Muscle layer of colon (tissue), 2 donors: ENCODE measurements around the gene BAX.

Source experiments
- H3K27ac ChIP-seq: one replicate; pipeline ENCODE4 v1.7.0; 2013; ENCODE audit warnings: low read depth, mild to moderate bottlenecking, low read length, moderate library complexity
- H3K27me3 ChIP-seq, 2 donors: one replicate each; pipeline ENCODE4 v1.7.0; 2013; ENCODE audit warnings: low read length in 2 of 2, mild to moderate bottlenecking in 2 of 2; ENCODE audit not compliant: insufficient read depth in 2 of 2, control insufficient read depth in 1 of 2
- H3K36me3 ChIP-seq: one replicate; pipeline ENCODE4 v1.7.0; 2013; ENCODE audit warnings: mild to moderate bottlenecking, low read length; ENCODE audit not compliant: insufficient read depth
- H3K4me1 ChIP-seq: one replicate; pipeline ENCODE4 v1.7.0; 2013; ENCODE audit warnings: mild to moderate bottlenecking, low read length; ENCODE audit not compliant: insufficient read depth
- H3K4me3 ChIP-seq, 2 donors: one replicate each; pipeline ENCODE4 v1.7.0; 2013; ENCODE audit warnings: low read length in 2 of 2, low read depth in 1 of 2, mild to moderate bottlenecking in 1 of 2, moderate library complexity in 1 of 2
- H3K9ac ChIP-seq: one replicate; pipeline ENCODE4 v1.7.0; 2013; ENCODE audit warnings: low read length
- H3K9me3 ChIP-seq: one replicate; pipeline ENCODE4 v1.7.0; 2013; ENCODE audit warnings: mild to moderate bottlenecking, low read length
- donor health status: abdominal sarcoma.
- donor health status: Adenocarcinoma of cecum.

The BAX gene

GRCh38 chr19:48934837-48935236 lies 19.8 kb upstream of the BAX start:
- H3K27ac ChIP-seq = no peak overlapping the region
- H3K36me3 ChIP-seq = no peaks in the 10 kb centered on the region
- no peak overlapping the region for H3K9ac ChIP-seq
- H3K9me3 ChIP-seq = no peaks in the 10 kb centered on the region
- peaks cover 0 to 9% of the 10 kb centered on the region in 2 donors for H3K27me3 ChIP-seq
- H3K4me1 ChIP-seq = peaks cover 10% of the 10 kb centered on the region
- no peak overlapping the region for H3K4me3 ChIP-seq

GRCh38 chr19:48935864-48936263 lies 18.8 kb upstream of the BAX start:
- no peaks in the 10 kb centered on the region for H3K9me3 ChIP-seq
- H3K4me1 ChIP-seq = peaks cover 10% of the 10 kb centered on the region
- no peak overlapping the region for H3K9ac ChIP-seq
- H3K27ac ChIP-seq = no peak overlapping the region
- H3K27me3 ChIP-seq = peaks cover 0 to 9% of the 10 kb centered on the region in 2 donors
- H3K36me3 ChIP-seq = no peaks in the 10 kb centered on the region
- no peak overlapping the region for H3K4me3 ChIP-seq

- H3K4me1 ChIP-seq = peaks cover 6% of the 10 kb centered on the region
- H3K27ac ChIP-seq = no peak overlapping the region
- H3K27me3 ChIP-seq = no peaks in the 10 kb centered on the region
- no peaks in the 10 kb centered on the region for H3K9me3 ChIP-seq
- no peak overlapping the region for H3K4me3 ChIP-seq
- no peaks in the 10 kb centered on the region for H3K36me3 ChIP-seq
- no peak overlapping the region for H3K9ac ChIP-seq
Observed at GRCh38 chr19:48938256-48938655, 16.4 kb upstream of the BAX start.

- Histone ChIP-seq H3K9ac (no peak overlapping the region), H3K9me3 (no peaks in the 10 kb centered on the region), H3K36me3 (no peaks in the 10 kb centered on the region), H3K4me1 (no peaks in the 10 kb centered on the region), H3K27me3 (no peaks in the 10 kb centered on the region), H3K27ac (no peak overlapping the region), H3K4me3 (no peak overlapping the region)
Observed at GRCh38 chr19:48940902-48941301, 13.8 kb upstream of the BAX start.

- H3K36me3 ChIP-seq = no peaks in the 10 kb centered on the region
- no peaks in the 10 kb centered on the region for H3K9me3 ChIP-seq
- H3K9ac ChIP-seq = no peak overlapping the region
- H3K27ac ChIP-seq = no peak overlapping the region
- no peaks in the 10 kb centered on the region for H3K4me1 ChIP-seq
- H3K4me3 ChIP-seq = no peak overlapping the region
- H3K27me3 ChIP-seq = no peaks in the 10 kb centered on the region
Observed at GRCh38 chr19:48943081-48943480, 11.6 kb upstream of the BAX start.

GRCh38 chr19:48945415-48945814 lies 9.3 kb upstream of the BAX start:
- Histone ChIP-seq H3K9ac (no peak overlapping the region), H3K9me3 (no peaks in the 10 kb centered on the region), H3K27ac (no peak overlapping the region), H3K4me3 (no peak overlapping the region), H3K27me3 (no peaks in the 10 kb centered on the region), H3K4me1 (no peaks in the 10 kb centered on the region), H3K36me3 (no peaks in the 10 kb centered on the region)

GRCh38 chr19:48945817-48946216 lies 8.9 kb upstream of the BAX start:
- H3K27ac ChIP-seq = no peak overlapping the region
- no peaks in the 10 kb centered on the region for H3K4me1 ChIP-seq
- H3K27me3 ChIP-seq = no peaks in the 10 kb centered on the region
- no peak overlapping the region for H3K9ac ChIP-seq
- H3K4me3 ChIP-seq = no peak overlapping the region
- no peaks in the 10 kb centered on the region for H3K9me3 ChIP-seq
- no peaks in the 10 kb centered on the region for H3K36me3 ChIP-seq

- Histone ChIP-seq H3K27ac (no peak overlapping the region), H3K4me1 (no peaks in the 10 kb centered on the region), H3K27me3 (no peaks in the 10 kb centered on the region), H3K9ac (no peak overlapping the region), H3K9me3 (no peaks in the 10 kb centered on the region), H3K36me3 (no peaks in the 10 kb centered on the region), H3K4me3 (no peak overlapping the region)
Observed at GRCh38 chr19:48946463-48947257, 8.0 kb upstream of the BAX start.

- Histone ChIP-seq H3K4me1 (no peaks in the 10 kb centered on the region), H3K27me3 (no peaks in the 10 kb centered on the region), H3K9me3 (no peaks in the 10 kb centered on the region), H3K27ac (no peak overlapping the region), H3K4me3 (no peak overlapping the region), H3K36me3 (no peaks in the 10 kb centered on the region), H3K9ac (no peak overlapping the region)
Observed at GRCh38 chr19:48947258-48947542, 7.5 kb upstream of the BAX start.

GRCh38 chr19:48950159-48950558 lies 4.5 kb upstream of the BAX start:
- Histone ChIP-seq H3K27ac (no peak overlapping the region), H3K4me3 (no peak overlapping the region), H3K36me3 (no peaks in the 10 kb centered on the region), H3K9ac (no peak overlapping the region), H3K27me3 (no peaks in the 10 kb centered on the region), H3K9me3 (no peaks in the 10 kb centered on the region), H3K4me1 (peaks cover under 1% of the 10 kb centered on the region)

- H3K4me3 ChIP-seq = no peak overlapping the region
- no peak overlapping the region for H3K27ac ChIP-seq
- H3K9me3 ChIP-seq = no peaks in the 10 kb centered on the region
Observed at GRCh38 chr19:48950830-48951519, 3.7 kb upstream of the BAX start.

GRCh38 chr19:48953141-48953540 lies 1.5 kb upstream of the BAX start:
- Histone ChIP-seq H3K9me3 (no peaks in the 10 kb centered on the region), H3K4me1 (peaks cover 12% of the 10 kb centered on the region), H3K9ac (no peak overlapping the region), H3K36me3 (peaks cover 7% of the 10 kb centered on the region), H3K27ac (no peak overlapping the region), H3K4me3 (no peak overlapping the region), H3K27me3 (no peaks in the 10 kb centered on the region)

More at GRCh38 chr19:48950830-48951519, 3.7 kb upstream of the BAX start:
- Histone ChIP-seq H3K4me1 (peaks cover 9% of the 10 kb centered on the region), H3K9ac (no peak overlapping the region), H3K27me3 (no peaks in the 10 kb centered on the region), H3K36me3 (peaks cover 3% of the 10 kb centered on the region)
